Left lung (tissue), 10 donors: ENCODE measurements around the gene BIRC2. TPM values are rescaled to one million over a fixed set of nuclear protein-coding genes. Genes with fewer than 3 reads are reported as not detected.

Source experiments
- ATAC-seq: fragments of 200-7000 bp; cut with Tn5 transposase; one replicate; pipeline ENCODE4 v1.9.1; 2020; ENCODE audit warnings: moderate library complexity
- DNase-seq, 4 donors: peaks; one replicate each; pipeline ENCODE4 v3.0.0-alpha.2; 2013 to 2020
- H3K27ac ChIP-seq, 2 donors: fragments of 200-600 bp; sonication (generic) in 1 of 2; one replicate each; pipeline versions ENCODE4 v1.5.0 to v1.8.0; 2020 to 2021
- H3K27me3 ChIP-seq, 2 donors: fragments of 200-600 bp; sonication (generic) in 1 of 2; one replicate each; pipeline versions ENCODE4 v1.5.0 to v1.8.0; 2020 to 2021
- H3K36me3 ChIP-seq, 2 donors: fragments of 200-600 bp; sonication (generic) in 1 of 2; one replicate each; pipeline versions ENCODE4 v1.5.0 to v1.8.0; 2020 to 2021
- H3K4me1 ChIP-seq, 2 donors: fragments of 200-600 bp; one replicate each; pipeline ENCODE4 v1.8.0; 2021
- H3K4me3 ChIP-seq, 2 donors: fragments of 200-600 bp; sonication (generic) in 1 of 2; one replicate each; pipeline versions ENCODE4 v1.5.0 to v1.8.0; 2020 to 2021; ENCODE audit warnings: mild to moderate bottlenecking in 1 of 2
- H3K9me3 ChIP-seq, 2 donors: fragments of 200-600 bp; sonication (generic) in 1 of 2; one replicate each; pipeline versions ENCODE4 v1.5.0 to v1.8.0; 2020 to 2021
- intact Hi-C, 2 donors: fragments of 100-400 bp; cut with DNase I; formaldehyde crosslinking; loops; one replicate each; pipeline versions ENCODE4 v1.11.2 to v1.14.2; 2022
- polyA plus RNA-seq, 6 donors: library from polyadenylated mRNA; unstranded; fragments of 120-200 nt; gene quantifications; one replicate each; pipeline ENCODE4 v1.2.1, GENCODE V29; 2013; ENCODE audit not compliant: insufficient read length in 6 of 6
- total RNA-seq, 2 donors: library from RNA; stranded (reverse); fragmentation: NEBNext Ultra II Directional; extraction: Animal tissue kit (Norgen Biotek cat#: 25700); gene quantifications; one replicate each; pipeline ENCODE4 v1.2.1, GENCODE V29; 2021
- TF ChIP-seq, protein P1 (sequence below), 2 donors: fragments of 200-600 bp; sonication (generic) in 1 of 2; IDR thresholded peaks; one replicate each; pipeline versions ENCODE4 v1.5.0 to v1.8.0; 2021; ENCODE audit warnings: antibody characterized with exemption in 2 of 2
- donor health status: DM: no; HTN: yes; CAD: no.
- donor health status: DM: no; HTN: no; CAD: no.

The BIRC2 gene
- total and polyA plus RNA-seq, 8 donors: 37.2 to 81.4 (median 71.0) TPM

DNA sequence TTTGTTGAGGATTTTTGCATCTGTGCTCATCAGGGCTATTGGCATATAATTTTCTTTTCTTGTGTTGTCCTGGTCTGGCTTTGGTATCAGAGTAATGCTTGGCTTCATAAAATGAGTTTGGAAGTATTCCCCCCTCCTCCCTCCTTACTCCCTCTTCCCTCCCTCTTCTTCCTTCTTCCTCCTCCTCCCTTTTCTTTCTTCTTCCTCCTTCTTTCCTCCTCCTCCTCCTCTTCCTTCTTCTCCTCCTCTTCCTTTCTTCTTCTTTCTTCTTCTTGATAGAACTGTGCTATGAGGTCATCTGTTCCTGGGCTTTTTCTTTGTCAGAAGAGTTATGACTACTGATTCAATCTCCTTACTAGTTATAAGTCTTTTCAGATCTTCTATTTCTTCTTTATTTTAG is 10.1 kb downstream of the BIRC2 start:
- Histone ChIP-seq H3K4me1 (no peaks in the 10 kb centered on the region), H3K27ac (no peak overlapping the region), H3K27me3 (no peaks in the 10 kb centered on the region), H3K9me3 (no peaks in the 10 kb centered on the region), H3K4me3 (no peak overlapping the region), H3K36me3 (peaks cover 0 to 56% of the 10 kb centered on the region in 2 donors)
- intact Hi-C loops: no loop called here
- ATAC-seq (no peak), DNase-seq (no peak)
- TF ChIP-seq, protein P1, sequence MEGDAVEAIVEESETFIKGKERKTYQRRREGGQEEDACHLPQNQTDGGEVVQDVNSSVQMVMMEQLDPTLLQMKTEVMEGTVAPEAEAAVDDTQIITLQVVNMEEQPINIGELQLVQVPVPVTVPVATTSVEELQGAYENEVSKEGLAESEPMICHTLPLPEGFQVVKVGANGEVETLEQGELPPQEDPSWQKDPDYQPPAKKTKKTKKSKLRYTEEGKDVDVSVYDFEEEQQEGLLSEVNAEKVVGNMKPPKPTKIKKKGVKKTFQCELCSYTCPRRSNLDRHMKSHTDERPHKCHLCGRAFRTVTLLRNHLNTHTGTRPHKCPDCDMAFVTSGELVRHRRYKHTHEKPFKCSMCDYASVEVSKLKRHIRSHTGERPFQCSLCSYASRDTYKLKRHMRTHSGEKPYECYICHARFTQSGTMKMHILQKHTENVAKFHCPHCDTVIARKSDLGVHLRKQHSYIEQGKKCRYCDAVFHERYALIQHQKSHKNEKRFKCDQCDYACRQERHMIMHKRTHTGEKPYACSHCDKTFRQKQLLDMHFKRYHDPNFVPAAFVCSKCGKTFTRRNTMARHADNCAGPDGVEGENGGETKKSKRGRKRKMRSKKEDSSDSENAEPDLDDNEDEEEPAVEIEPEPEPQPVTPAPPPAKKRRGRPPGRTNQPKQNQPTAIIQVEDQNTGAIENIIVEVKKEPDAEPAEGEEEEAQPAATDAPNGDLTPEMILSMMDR (IDR thresholded peaks at IDR 0.05): no peak

DNA sequence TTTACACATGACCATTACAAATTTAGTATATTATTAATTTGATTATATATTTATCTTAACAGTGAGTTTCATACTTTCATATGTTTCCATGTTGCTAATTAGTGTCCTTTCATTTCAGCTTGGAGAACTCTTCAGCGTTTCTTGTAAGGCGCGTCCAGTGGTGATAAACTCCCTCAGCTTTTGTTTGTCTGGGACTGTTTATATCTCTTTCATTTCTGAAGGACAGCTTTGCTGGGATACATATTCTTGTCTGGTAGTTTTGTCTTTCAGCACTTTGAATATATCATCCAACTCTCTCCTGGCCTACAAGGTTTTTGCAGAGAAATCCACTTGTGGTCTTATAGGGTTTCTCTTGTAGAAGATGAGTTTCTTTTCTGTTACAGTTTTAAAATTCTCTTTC is 12.4 kb downstream of the BIRC2 start:
- intact Hi-C loops: no loop called here

DNA sequence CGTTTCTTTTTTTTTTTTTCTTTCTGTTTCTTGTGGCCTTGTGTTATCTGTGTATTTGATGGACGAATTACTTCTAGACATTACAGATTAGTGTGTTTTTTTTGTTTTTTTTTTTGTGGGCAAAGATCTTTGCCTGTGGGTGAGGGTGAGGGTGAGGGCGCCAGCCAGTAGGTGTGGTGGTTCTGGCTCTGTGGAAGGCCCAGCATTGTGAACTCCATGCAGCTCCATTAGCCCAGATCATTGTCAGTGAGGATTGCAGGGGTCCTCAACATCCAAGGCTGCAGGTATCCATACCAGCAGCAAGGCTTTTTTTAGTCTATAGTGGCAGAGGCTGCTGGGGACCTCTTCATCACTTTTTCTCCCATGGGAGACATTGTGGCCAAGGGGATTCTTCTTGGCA is 13.7 kb downstream of the BIRC2 start:
- Histone ChIP-seq H3K27ac (no peak overlapping the region), H3K9me3 (no peaks in the 10 kb centered on the region), H3K4me3 (no peak overlapping the region), H3K36me3 (peaks cover 4 to 72% of the 10 kb centered on the region in 2 donors), H3K4me1 (no peaks in the 10 kb centered on the region), H3K27me3 (no peaks in the 10 kb centered on the region)
- DNase-seq (no peak), ATAC-seq (no peak)
- TF ChIP-seq, protein P1 (IDR thresholded peaks at IDR 0.05): no peak
- intact Hi-C loops: no loop called here

More for the DNA sequence above, 12.4 kb downstream of the BIRC2 start:
- H3K4me3 ChIP-seq: no peak overlapping the region
- H3K27me3 ChIP-seq: no peaks in the 10 kb centered on the region
- no peak for ATAC-seq
- no peak overlapping the region for H3K27ac ChIP-seq
- DNase-seq: no peak
- no peaks in the 10 kb centered on the region for H3K4me1 ChIP-seq
- TF ChIP-seq, protein P1 (IDR thresholded peaks at IDR 0.05): no peak
- peaks cover 4 to 59% of the 10 kb centered on the region in 2 donors for H3K36me3 ChIP-seq
- no peaks in the 10 kb centered on the region for H3K9me3 ChIP-seq

DNA sequence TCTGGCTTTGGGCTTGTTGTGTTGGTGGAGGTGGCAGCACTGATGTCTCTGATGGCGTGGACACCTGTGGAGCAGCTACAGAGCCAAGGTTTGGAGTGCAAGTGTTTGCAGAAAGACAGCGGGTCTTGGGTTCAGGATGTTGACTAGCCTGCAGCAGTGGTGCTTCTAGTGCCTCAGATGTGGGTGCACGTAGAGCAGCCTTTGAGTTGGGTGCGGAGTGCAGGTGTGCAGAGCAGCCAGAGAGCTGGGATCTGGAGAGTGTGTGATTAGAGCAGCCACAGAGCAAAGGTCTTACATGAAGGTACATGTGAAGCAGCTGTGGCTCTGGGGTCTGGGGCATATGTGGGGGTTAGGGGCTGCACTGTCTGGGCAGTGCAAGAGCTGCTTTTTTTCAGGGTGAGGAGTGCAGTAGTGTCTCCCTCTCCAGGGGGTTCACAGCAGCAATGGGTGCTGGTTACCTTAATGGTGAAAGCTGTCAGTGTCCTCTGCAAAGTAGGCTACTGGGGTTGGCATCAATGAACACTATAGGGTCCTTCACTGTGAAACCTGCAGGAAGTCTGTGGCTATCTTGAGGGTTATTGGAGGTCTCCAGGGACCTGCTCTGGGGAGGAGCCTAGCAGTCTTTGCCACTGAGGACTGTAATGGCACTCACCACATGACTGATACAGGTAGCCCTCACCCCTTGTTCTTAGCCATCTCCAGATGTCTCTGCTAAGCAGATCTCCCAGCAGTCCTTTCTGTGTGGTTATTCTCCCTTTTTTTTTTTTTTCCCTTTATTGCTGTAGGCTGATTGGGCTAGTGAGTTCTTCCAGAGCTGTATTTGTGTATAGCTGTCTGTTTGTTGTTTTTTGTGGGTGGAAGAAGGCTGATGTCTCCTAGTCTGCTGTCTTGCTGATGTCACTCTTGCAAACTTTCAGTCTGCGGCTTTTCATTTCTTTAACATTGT is 14.3 kb downstream of the BIRC2 start:
- no peaks in the 10 kb centered on the region for H3K9me3 ChIP-seq
- no peak overlapping the region for H3K27ac ChIP-seq
- TF ChIP-seq, protein P1 (IDR thresholded peaks at IDR 0.05): no peak
- DNase-seq: no peak
- no peaks in the 10 kb centered on the region for H3K27me3 ChIP-seq
- ATAC-seq: no peak
- peaks cover 4 to 78% of the 10 kb centered on the region in 2 donors for H3K36me3 ChIP-seq
- intact Hi-C loops: no loop called here
- H3K4me3 ChIP-seq: no peak overlapping the region
- no peaks in the 10 kb centered on the region for H3K4me1 ChIP-seq

DNA sequence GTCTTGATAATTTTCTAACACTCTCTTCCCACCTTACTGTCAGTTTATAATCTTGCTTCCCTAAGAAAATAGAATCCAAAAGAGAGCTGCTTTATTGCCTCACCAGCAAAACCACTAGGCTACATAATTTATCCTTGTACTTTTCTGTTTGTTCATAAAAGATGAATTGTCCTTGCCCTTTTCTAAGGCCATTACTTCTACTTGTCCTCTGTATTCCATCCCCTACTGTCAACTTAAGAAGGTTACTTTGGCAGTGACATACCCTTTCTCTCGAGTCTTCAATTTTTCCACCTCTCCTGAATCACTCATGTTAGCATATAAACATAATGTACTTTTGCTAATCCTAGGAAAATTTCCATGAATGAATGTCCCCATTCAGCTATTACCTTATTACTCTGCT is 18.0 kb downstream of the BIRC2 start:
- H3K4me3 ChIP-seq: no peak overlapping the region
- DNase-seq (no peak), ATAC-seq (no peak)
- no peak overlapping the region for H3K27ac ChIP-seq
- peaks cover 7 to 88% of the 10 kb centered on the region in 2 donors for H3K36me3 ChIP-seq
- no peaks in the 10 kb centered on the region for H3K9me3 ChIP-seq
- TF ChIP-seq, protein P1 (IDR thresholded peaks at IDR 0.05): no peak
- intact Hi-C loops: no loop called here
- no peaks in the 10 kb centered on the region for H3K27me3 ChIP-seq
- no peaks in the 10 kb centered on the region for H3K4me1 ChIP-seq
